ENCODE data around the gene FOXO4.

DNA sequence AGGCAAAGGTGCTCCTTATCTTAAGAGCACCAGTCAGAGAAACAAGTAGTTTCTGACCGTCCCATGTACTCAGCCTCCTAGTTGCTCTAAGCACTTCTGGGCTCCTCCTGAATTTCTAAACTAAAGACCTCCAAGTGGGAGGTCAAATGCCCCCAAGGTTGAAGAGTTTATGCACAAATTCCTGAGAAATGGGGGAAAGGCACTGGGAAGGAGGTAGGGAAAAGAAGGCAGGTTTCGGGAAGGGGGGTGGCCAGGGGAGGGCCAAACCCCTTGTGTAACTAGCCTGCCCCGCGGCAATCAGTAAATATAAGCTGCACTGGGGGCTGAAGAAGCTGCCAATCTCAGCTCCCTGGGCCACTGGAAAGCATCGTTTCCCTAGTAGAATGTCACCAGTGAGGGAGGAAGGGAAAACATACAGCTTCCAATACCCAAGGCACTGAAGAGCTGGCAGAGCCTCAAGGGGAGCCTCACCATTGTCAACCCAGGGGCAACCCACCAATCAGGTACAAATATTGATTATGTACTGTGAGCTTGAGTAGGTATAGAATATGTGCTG is 3.4 kb downstream of the FOXO4 start:
- TF ChIP-seq, protein P1, sequence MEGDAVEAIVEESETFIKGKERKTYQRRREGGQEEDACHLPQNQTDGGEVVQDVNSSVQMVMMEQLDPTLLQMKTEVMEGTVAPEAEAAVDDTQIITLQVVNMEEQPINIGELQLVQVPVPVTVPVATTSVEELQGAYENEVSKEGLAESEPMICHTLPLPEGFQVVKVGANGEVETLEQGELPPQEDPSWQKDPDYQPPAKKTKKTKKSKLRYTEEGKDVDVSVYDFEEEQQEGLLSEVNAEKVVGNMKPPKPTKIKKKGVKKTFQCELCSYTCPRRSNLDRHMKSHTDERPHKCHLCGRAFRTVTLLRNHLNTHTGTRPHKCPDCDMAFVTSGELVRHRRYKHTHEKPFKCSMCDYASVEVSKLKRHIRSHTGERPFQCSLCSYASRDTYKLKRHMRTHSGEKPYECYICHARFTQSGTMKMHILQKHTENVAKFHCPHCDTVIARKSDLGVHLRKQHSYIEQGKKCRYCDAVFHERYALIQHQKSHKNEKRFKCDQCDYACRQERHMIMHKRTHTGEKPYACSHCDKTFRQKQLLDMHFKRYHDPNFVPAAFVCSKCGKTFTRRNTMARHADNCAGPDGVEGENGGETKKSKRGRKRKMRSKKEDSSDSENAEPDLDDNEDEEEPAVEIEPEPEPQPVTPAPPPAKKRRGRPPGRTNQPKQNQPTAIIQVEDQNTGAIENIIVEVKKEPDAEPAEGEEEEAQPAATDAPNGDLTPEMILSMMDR (IDR thresholded peaks at IDR 0.05): no peak
- no peak for TF ChIP-seq ZFX (IDR thresholded peaks at IDR 0.05; ENCODE audit: borderline replicate concordance)

All from 22Rv1 (cell line).